HL-60/S4 treated with retinoic acid at 250 ng/mL for 4 days and 3 days (cell line): ENCODE measurements around the gene CYP2F1.

Experiments used
- in situ Hi-C: fragments of 300-500 bp; cut with MboI; formaldehyde crosslinking; loops from 2 replicates; pipeline ENCODE4 v1.7.0; 2022; ENCODE audit warnings: low sequenced_read_pairs

Gene CYP2F1

DNA sequence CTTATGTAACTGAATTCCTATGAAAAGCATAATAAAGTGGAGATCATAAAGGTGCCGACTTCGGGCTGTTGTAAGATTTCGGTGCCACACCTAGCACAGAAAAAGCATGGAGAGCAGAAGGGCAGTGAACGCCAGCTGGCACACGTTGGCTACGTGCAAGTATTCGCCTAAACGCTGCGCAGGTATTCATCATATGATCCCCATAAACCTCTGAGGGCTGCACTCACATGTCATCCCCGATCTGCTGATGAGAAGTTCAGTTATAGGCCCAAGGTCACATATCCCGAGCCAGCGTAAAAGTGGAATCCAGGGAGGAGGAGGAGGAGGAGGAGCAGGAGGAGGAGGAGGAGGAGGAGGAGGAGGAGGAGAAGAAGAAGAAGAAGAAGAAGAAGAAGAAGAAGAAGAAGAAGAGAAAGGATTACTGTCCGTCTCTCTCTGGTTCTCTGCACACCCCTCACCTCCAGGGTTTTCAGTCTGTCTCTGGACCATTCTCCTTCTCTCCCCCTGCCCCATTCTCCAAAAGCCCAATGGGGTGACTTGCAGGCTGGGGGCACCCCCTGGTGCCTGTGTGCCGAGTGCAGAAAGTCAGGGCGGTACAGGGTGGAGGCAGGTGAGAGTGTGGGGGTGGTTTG is 60.2 kb downstream of the CYP2F1 start:
- in situ Hi-C loops = no loop called here

DNA sequence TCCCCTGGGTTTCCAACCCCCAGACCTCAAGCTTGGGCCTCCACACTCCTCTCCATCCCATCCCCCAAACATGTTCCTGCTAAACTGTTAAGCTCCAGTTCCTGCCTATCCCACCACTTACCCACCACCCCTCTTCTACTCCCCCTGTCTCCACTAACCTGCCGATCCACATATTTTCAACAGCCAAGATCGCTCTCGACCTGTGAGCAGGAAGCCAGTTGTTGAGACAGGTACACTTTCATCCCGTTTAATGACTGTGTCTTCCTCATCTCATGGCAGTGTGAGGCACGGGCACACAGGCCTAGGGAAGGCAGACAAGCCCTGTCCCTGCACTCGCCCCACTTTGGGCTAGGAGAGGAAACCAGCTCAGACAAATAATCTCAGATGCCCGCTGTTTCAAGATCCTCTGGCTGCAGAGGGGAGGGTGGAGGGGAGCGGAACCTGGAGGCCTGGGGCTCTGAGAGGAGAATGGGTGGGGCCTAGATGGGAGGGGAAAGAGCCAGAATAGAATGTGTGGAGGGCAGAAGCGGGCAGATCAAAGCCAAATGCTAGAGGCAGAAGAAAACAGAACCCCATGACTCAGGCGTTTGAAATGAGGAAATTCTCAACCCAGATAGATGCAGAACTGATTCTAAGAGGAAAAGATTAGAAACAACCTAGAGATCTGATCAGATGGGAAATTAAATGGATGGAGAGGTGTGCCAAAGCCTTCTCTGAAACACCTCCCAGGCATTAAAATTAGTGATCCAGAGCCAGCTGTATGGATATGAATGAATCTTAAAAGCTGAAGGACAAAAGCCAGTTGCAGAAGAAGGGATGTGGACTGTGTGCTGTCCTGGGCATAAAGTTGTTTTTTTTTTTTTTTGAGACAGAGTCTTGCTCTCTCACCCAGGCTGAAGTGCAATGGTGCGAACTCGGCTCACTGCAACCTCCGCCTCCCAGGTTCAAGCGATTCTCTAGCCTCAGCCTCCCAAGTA is 61.9 kb downstream of the CYP2F1 start:
- in situ Hi-C loops = no loop called here
